ENCODE results near the gene ENPP6.

GRCh38 chr4:184041156-184041555, 176.5 kb downstream of the ENPP6 start:
- TF ChIP-seq EZH2 (optimal IDR thresholded peaks at IDR 0.05; ENCODE audit: low read depth, low read length) = no peak
- no peak for TF ChIP-seq CTCF (IDR thresholded peaks at IDR 0.05; ENCODE audit: low read length)
- no peak for TF ChIP-seq EZH2phosphoT487 (IDR thresholded peaks at IDR 0.05; ENCODE audit: low read length)
